Fibroblast of the aortic adventitia (primary cell): ENCODE data around the gene WDFY3. TPM values are rescaled to one million over a fixed set of nuclear protein-coding genes. Genes with fewer than 3 reads are reported as not detected.

Source experiments
- DNase-seq: peaks from one replicate; pipeline ENCODE4 v3.0.0-alpha.2; 2010; ENCODE audit warnings: low read depth
- H3K4me3 ChIP-seq: 2 replicates; pipeline ENCODE4 v1.5.1; 2011; ENCODE audit warnings: low read depth, mild to moderate bottlenecking, control low read depth, low read length, moderate library complexity
- total RNA-seq: library from RNA; depleted of rRNA; stranded (reverse); fragments of >200 nt; gene quantifications from 2 replicates; pipeline ENCODE4 v1.2.3, GENCODE V29; 2012; ENCODE audit warnings: low replicate concordance
- TF ChIP-seq, protein P1 (sequence below): IDR thresholded peaks from 2 replicates; pipeline ENCODE4 v1.5.1; 2011; ENCODE audit warnings: mild to moderate bottlenecking, low read length, control low read depth, inconsistent platforms; ENCODE audit not compliant: insufficient read depth

Gene WDFY3
- total RNA-seq, 1 donor, result 86.9 TPM

DNA sequence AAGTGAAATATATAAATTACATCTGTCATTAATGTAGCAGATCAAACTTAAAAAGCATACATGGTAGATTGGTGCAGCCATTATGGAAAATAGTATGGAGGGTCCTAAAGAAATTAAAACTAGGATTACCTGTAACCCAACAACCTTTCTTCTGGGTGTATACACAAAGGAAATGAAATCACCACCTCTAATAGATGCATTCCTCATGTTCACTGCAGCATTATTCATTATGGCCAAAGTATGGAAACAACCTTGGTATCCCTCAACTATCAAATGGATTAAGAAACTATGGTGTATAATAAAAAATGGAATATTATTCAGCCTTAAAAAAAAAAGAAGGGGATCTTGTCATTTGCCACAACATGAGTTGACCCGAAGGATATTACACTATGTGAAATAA, 13.7 kb downstream of the WDFY3 start:
- H3K4me3 ChIP-seq, result no peak overlapping the region
- DNase-seq, result no peak
- TF ChIP-seq, protein P1, sequence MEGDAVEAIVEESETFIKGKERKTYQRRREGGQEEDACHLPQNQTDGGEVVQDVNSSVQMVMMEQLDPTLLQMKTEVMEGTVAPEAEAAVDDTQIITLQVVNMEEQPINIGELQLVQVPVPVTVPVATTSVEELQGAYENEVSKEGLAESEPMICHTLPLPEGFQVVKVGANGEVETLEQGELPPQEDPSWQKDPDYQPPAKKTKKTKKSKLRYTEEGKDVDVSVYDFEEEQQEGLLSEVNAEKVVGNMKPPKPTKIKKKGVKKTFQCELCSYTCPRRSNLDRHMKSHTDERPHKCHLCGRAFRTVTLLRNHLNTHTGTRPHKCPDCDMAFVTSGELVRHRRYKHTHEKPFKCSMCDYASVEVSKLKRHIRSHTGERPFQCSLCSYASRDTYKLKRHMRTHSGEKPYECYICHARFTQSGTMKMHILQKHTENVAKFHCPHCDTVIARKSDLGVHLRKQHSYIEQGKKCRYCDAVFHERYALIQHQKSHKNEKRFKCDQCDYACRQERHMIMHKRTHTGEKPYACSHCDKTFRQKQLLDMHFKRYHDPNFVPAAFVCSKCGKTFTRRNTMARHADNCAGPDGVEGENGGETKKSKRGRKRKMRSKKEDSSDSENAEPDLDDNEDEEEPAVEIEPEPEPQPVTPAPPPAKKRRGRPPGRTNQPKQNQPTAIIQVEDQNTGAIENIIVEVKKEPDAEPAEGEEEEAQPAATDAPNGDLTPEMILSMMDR, result no peak

DNA sequence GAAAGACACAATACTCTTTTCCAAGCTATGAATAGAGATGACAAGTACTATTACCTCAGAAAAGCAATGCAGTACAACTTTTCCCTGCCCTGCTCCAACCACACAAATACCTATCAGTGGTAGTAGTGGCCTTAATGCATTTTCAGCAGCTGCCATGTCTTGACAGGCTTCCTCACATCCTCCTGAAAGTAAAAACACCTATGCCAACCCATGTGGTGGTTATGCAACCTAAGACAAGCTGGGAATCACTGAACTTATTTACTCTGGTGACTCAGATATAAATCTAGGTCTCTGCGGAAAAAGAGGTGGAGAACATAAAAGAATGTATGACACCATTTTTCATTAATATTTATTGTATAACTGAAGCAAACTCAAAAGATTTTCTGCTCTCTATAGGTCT, 14.5 kb downstream of the WDFY3 start:
- H3K4me3 ChIP-seq, result no peak overlapping the region
- DNase-seq, result peak; percentile 63
- TF ChIP-seq, protein P1, result no peak

DNA sequence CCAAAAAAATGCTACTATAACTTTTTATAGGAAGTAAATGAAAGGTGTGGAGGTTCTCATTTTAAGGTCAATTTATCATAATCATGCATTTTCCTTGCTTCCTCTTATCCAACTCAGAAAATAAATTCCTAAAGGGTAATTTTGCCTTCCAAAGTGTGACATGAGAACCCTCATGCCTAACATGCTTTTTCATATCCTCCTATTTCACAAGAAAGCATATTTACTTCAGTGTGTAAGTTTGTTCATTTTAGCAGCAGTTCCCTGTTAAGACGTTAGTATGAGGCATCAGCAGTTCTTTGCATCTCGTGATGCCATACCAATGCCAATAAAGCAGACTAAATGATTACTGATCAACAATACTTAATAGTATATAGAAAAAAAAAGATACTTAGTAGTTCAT, 18.4 kb downstream of the WDFY3 start:
- H3K4me3 ChIP-seq, result no peak overlapping the region
- TF ChIP-seq, protein P1, result no peak
- DNase-seq, result peak; percentile 49

DNA sequence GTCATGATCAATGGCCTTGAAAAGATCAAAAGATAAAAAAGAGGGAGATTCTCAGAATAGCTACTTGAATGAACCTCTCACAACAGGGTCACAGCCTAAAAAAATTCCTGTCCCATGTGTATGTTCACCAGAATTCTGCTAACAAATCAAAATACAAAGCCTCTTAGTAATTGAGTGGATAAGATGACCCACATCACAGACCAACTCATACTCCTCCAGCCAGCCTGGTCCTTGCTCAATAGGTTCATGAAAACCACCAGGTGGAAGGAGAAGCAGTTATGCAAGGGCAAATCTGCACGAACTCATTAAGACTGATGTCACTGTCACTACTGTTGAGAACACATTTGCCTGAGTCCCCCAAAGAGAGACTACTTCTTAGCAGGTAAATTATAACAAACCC, 21.5 kb downstream of the WDFY3 start:
- H3K4me3 ChIP-seq, result no peak overlapping the region
- no peak for DNase-seq
- TF ChIP-seq, protein P1, result no peak

DNA sequence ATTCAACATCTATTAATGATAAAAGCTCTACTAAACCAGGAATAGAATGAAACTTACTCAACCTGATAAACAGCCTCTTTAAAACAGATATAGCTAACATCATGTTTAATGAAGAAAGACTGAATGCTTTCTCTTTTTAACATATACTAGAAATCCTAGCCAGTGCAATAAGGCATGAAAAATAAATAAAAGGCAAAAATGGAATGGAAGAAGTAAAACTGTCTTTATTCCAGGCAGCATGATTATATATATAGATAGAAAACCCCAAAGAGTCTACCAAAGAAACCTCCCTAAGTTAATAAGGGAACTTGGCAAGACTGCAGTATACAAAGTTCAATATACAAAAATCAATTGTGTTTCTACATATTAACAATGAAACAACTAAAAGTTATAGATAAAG, 25.5 kb downstream of the WDFY3 start:
- TF ChIP-seq, protein P1, result no peak
- no peak overlapping the region for H3K4me3 ChIP-seq
- DNase-seq, result no peak

DNA sequence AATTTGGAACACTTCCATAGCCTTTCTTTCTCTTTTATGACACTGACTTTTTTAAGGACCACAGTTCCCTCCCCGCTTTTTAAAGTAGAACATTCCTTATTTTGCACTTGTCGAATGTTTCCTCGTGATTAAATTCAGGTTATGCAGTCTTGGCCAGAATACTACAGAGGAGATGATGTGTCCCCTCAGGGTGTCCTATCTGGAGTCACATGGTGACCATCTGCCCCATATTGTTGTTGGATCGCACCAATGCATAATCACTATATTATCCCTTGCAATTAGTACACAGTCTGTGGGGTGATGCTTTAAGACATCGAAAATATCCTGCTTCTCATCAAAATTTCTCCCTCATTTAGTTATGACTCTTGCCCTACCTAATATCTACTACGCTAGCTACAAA, 27.4 kb downstream of the WDFY3 start:
- no peak for DNase-seq
- TF ChIP-seq, protein P1, result no peak
- no peak overlapping the region for H3K4me3 ChIP-seq

DNA sequence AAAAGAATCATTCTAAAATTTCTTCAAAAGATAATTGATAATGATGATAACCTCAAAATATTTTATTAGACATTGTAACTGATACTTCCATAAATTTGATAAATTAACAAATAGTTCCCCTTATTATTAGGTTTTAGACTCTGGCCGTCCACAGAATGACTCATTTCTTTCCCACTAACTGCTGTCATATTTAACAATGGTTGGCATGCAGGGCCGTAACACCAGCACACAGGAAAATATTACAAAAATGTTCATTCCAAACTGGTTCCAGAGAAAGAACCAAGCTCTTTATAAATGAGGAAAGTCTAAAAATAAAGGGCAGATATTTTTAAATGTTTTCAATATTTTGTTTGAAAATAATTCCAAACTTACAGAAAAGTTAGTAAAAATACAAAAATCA, 28.2 kb downstream of the WDFY3 start:
- H3K4me3 ChIP-seq, result no peak overlapping the region
- TF ChIP-seq, protein P1, result no peak
- peak; percentile 88 for DNase-seq
